ENCODE data around the gene SOX14. TPM values are rescaled to one million over a fixed set of nuclear protein-coding genes. Genes with fewer than 3 reads are reported as not detected.

The SOX14 gene
- total RNA-seq, 1 experiment from 2014 or later: not detected

GRCh38 chr3:137763594-137763938 lies 549 bp upstream of the SOX14 start:
- Histone ChIP-seq H2AFZ (ENCODE audit: low read depth, low read length, poor library complexity, severe bottlenecking) (no peak overlapping the region), H3K9ac (ENCODE audit: low read length) (no peak overlapping the region), H3K27ac (ENCODE audit: low read depth, low read length) (no peak overlapping the region), H3K4me3 (replicated peaks in 1 of 2; ENCODE audit: low read depth in 1 of 2, low read length in 2 of 2) (no peak overlapping the region), H4K20me1 (ENCODE audit: insufficient read depth) (no peaks in the 10 kb centered on the region), H3K4me1 (ENCODE audit: control insufficient read depth in 1 of 2, insufficient read depth in 2 of 2, low read length in 2 of 2) (no peaks in the 10 kb centered on the region), H3K4me2 (ENCODE audit: low read length) (no peak overlapping the region), H3K79me2 (ENCODE audit: insufficient read depth, low read length) (no peaks in the 10 kb centered on the region), H3K9me2 (ENCODE audit: insufficient read depth) (no peaks in the 10 kb centered on the region), H3K27me3 (ENCODE audit: insufficient read depth, low read length) (peaks cover 20% of the 10 kb centered on the region), H3K9me3 (ENCODE audit: control insufficient read depth in 1 of 2, insufficient read depth in 1 of 2, low read depth in 1 of 2, low read length in 2 of 2) (no peaks in the 10 kb centered on the region), H3K36me3 (ENCODE audit: control insufficient read depth in 1 of 2, insufficient read depth in 2 of 2, low read length in 2 of 2) (no peaks in the 10 kb centered on the region)
- DNase-seq (ENCODE audit: low read depth, low spot score): no peak
- no peak for ATAC-seq
- POLR2A ChIA-PET: no interaction called here
- intact Hi-C loops (cut with micrococcal nuclease): no loop called here
- RAD21 ChIA-PET (ENCODE audit: low non-redundant PET in 1 of 2, low total read pairs in 2 of 2, uncharacterized antibody in 2 of 2, unreplicated experiment in 2 of 2): no interaction called here
- no peak for TF ChIP-seq EZH2phosphoT487 (IDR thresholded peaks at IDR 0.05; ENCODE audit: borderline replicate concordance)
- no peak for TF ChIP-seq SIN3A (IDR thresholded peaks at IDR 0.05; ENCODE audit: low read depth)
- TF ChIP-seq ELF1 (IDR thresholded peaks at IDR 0.05; ENCODE audit: borderline replicate concordance, low read depth): no peak
- no peak for TF ChIP-seq ZBTB33 (IDR thresholded peaks at IDR 0.05; ENCODE audit: extremely low read depth, insufficient replicate concordance, low read length)
- TF ChIP-seq CTCF (IDR thresholded peaks at IDR 0.05 in 2 of 3, conservative IDR thresholded peaks at IDR 0.05 in 1 of 3; ENCODE audit: borderline replicate concordance in 1 of 3, insufficient read depth in 1 of 3, low read depth in 2 of 3, low read length in 2 of 3): no peak
- TF ChIP-seq JUND (IDR thresholded peaks at IDR 0.05): no peak
- no peak for TF ChIP-seq RAD21 (IDR thresholded peaks at IDR 0.05; ENCODE audit: low read depth)
- TF ChIP-seq ZNF274 (IDR thresholded peaks at IDR 0.05; ENCODE audit: low read depth, low read length): no peak
- TF ChIP-seq CBX3 (IDR thresholded peaks at IDR 0.05; ENCODE audit: low read depth): no peak
- BruUV-seq (replicated peaks): no TSS peak
- CTCF ChIA-PET: no interaction called here

All from HCT116 (cell line).